HG03108 (cell line): ENCODE data around the gene FAM184B.

Experiments used
- ATAC-seq: cut with Tn5 transposase; IDR thresholded peaks from one replicate; pipeline ENCODE4 v1.9.1; 2021; ENCODE audit warnings: moderate library complexity; ENCODE audit not compliant: unreplicated experiment

FAM184B gene

GRCh38 chr4:17781300-17782287, at the start of gene FAM184B:
FAM184B (minus strand) TSS chr4:17781621; CDS start chr4:17781299, 322 bp downstream.
- ATAC-seq, result no peak

DNA sequence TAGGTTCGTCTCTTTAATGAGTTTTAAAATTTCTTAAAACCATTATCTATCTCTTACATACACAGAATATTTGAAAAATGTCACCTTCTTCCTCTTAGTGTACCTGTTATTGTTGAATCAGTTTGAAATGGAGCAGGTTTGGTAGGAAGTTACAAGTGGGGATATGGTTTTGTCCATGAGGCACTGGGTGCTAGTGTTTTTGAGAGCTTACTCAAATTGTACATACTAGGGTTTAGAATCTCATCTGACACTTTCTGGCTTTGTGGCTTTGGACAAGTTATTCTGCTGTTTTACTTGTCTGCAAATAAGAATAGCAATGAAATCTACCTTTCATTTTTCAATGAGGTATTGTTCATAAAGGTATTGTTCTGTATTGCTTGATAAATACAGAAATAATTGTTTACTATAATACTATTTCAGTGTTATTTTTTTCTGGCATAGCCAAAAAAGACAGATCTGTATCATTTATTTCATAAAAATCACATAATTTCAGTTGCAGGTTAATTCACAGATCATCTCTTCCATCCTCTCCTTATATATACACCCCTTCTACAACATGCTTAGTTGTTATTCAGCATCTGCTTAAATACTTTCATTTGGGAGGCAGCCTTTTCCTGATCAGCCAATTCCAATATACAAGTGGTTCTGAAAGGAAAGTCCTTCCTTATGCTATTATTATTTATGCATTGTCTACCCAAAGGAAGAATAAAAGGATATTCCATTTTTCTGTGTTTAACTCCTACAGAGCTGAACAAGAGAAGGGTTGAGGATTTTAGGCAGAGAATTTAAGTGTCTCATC, 42.6 kb upstream of the FAM184B start:
- ATAC-seq, result no peak

DNA sequence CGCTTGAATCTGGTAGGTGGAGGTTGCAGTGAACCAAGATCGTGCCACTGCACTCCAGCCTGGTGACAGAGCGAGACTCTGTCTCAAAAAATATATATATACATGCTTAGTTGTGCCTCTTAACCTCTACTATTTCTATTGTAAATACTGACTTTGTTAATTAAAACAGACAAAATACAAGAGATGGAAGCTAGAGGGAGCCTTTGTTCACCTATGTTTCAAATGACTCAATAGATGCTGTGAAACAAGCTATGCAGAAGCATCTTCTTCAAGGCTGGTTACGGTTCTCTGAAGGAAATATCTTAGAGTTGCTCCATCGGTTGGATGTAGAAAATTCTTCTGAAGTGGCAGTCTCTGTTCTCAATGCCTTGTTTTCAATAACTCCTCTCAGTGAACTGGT, 35.6 kb upstream of the FAM184B start:
- peak; percentile 73 for ATAC-seq

GRCh38 chr4:17816142-17816541, 34.7 kb upstream of the FAM184B start:
- no peak for ATAC-seq

DNA sequence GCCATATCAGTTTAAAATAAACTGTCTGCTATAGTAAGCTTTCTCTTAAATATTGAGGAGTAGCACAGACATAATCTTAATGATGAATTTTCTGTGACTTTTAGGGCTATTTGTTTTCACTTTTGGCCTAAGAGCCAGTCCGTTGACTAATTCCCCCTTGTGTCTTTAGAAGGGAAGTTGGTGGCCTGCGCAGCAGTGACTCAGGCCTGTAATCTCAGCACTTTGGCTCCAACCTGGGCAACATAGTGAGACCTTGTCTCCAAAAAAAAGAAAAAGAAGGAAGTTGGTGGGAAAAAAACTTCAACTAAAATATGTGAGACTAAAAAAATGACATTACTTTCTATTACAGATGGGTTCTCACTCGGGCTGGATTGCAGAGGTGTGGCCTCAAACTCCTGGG, 32.7 kb upstream of the FAM184B start:
- ATAC-seq, result no peak

GRCh38 chr4:17812801-17813200, 31.4 kb upstream of the FAM184B start:
- ATAC-seq, result no peak

- ATAC-seq, result no peak
Observed at GRCh38 chr4:17812125-17812524, 30.7 kb upstream of the FAM184B start.

DNA sequence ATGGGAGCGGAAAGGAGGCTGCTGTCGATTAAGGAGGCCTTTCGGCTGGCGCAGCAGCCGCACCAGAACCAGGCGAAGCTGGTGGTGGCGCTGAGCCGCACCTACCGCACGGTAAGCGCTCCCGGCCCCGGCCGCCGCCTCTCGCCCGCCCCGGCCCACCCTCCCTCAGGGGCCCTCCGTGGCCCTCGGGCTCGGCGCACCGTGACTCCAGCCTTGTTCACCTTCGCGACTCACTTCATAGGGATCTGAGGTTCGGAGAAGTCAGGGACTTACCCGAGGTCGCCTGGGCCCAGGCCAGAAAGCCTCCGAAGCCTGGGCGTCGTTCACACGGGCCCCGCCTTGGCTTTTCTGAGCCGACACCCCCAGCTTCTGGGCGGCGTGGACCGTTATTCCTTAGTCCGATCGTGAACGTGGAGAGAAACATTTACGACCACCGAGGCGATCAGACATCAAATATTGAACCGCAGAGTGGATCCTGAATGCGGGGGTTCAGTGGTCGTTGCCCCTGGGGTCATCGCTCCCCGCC, 29.7 kb upstream of the FAM184B start:
- ATAC-seq, result peak; percentile 15

- peak; percentile 88 for ATAC-seq
Observed at GRCh38 chr4:17810260-17811077, 29.0 kb upstream of the FAM184B start, which contains the start of the genes DCAF16 and NCAPG. DCAF16 (minus strand) TSS chr4:17810757; CDS start chr4:17804141, 6,616 bp downstream. NCAPG (plus strand) TSS chr4:17810979; CDS start chr4:17811078, 99 bp downstream.

DNA sequence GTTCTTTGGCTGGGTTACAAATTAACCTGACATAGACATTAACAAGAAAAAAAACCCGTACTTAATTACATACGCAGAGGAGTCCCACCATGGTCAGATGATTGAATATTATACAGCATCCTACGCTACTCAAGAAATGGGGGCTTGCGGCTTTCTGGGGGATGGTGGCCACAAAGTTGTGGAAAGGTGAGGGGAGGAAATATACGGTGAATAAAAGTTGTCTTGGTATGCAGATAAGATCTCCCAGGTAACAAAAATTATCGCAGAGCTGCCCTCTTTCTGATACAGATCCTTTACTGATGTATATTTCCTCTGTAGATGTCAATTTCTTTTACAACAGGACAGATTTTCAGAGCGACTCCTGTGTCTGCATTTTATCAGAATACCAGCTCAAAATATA, 28.2 kb upstream of the FAM184B start:
- ATAC-seq, result no peak

- ATAC-seq, result no peak
Observed at GRCh38 chr4:17807446-17807845, 26.0 kb upstream of the FAM184B start.

DNA sequence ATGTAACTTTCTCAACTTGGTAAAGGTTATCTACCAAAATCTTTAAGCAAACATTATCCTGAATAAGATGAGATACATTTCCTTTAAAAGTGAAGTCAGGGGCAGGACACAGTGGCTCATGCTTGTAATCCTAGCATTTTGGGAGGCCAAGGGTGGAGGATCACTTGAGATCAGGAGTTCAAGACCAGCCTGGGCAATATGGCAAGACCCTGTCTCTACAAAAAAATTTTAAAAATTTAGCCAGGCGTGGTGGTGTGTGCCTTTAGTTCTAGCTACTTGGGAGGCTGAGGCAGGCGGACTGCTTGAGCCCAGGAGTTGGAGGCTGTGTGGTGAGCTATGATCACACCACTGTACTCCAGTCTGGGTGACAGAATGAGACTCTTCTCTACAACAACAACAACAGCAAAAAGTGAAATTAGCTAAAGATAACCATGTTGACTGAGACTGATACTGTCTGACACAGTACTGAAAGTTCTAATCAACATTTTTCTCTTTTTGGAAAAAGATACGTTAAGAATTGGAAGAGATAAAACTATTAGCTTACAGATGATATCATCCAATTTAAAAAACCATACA, 24.2 kb upstream of the FAM184B start:
- no peak for ATAC-seq

DNA sequence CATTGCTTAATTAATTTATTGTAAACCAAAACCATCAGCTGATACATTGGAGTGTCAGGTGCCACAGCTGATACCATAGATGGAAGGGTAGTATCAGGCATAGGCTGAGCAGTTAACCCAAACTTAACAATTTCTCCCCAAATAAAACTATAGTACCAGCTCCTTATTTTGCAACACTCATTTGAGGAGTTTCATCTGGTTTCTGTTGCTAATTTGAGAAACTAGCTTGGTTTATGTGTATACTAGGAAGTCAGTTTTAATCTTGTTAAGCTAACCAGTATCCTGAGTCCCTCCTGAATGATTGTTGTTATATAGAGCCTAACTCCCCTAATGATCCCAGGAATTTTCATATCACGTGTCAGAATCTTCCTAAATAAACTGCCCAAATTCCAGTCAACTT, 16.4 kb upstream of the FAM184B start:
- no peak for ATAC-seq

- ATAC-seq, result no peak
Observed at GRCh38 chr4:17794730-17795129, 13.3 kb upstream of the FAM184B start.

- ATAC-seq, result no peak
Observed at GRCh38 chr4:17788956-17789355, 7.5 kb upstream of the FAM184B start.

DNA sequence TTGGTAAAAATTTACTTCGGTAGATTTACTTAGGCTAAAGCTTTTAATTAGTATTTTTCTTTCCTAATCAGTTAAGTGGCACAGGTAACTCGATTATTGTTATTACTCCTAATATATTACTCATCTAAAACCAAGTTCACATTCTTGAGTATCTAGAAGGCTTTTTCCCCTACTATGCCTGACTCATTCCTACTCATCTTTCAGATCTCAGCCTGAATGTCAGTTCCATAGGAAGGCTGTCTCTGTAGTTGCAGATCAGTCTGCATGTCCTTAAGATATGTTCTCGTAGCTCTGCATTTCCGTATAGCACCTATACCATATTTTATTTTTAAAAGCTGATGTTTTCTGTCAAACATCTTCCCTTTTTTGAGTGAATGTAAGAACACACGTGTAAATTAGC, 5.9 kb upstream of the FAM184B start:
- ATAC-seq, result no peak

DNA sequence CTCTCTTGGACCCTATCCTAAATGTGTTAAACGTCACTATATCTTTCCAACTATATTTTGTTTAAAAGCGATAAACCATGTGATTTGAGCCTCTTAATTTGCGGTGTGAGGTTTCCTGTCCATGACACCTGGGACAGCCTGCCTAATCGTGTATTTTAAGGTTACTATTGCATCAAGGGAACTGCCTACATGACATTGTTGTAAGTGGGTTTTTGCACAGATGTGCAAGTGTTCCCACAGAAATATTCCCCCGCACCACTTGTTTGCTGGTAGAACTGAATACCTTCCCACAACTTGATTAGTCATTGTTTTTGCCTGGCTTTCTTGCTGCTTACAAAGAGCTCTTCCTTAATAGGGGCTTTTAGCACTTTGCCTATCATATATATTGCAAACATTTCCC, 5.1 kb upstream of the FAM184B start:
- no peak for ATAC-seq

GRCh38 chr4:17785858-17786257, 4.4 kb upstream of the FAM184B start:
- no peak for ATAC-seq

DNA sequence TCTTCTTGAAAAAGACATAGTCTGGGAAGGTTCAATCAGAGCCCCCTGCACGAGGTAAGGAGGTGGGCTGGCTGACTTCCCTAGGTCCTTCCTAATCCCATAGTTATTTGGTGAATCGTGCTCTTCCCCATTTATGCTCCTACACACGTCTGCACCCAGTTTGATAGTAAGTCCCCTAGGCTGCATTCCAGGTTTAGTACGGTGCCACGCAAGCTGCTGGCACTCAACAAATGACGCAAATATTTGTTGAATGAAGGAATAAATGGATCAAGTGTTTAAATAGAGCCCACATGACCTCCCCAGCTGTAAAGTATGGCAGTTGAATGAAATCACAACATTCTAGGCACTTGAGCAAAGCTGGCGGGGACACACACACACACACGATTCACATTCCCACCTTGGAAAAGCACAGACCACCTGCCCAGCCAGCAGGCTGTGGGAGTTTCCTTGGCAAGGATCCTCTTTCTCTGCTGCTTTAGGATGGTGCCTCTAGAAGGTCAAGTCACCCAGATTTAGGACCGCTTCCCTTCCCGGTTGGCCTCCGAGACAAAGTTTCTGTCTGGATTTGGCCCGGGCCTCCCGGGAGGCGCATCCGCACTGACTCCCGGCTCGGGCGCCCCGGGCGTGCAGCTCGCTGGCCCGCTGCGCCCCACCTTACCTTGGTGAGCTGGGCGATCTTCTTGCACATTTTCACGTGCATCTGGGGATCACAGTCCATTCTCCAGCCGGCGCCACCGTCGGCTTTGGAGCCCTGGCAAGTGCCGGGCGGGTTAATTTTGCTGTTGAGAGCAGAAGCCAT, 721 bp downstream of the FAM184B start:
- no peak for ATAC-seq
